CD4-positive, alpha-beta T cell treated with Interferon alpha-2 for 1 hour (primary cell): ENCODE measurements around the gene TOP2B.

Experiments
- DNase-seq, 2 donors: peaks; one replicate each; pipeline ENCODE4 v3.0.0-alpha.2; 2020 to 2022

Gene TOP2B

GRCh38 chr3:25665315-25666280, 891 bp upstream of the TOP2B start:
- peak; percentile 16 to 36 for DNase-seq

- DNase-seq, result peak; percentile 30 to 65
Observed at GRCh38 chr3:25663869-25664811, 567 bp downstream of the TOP2B start.

GRCh38 chr3:25663347-25663868, 1.3 kb downstream of the TOP2B start:
- peak; percentile 16 to 52 for DNase-seq

GRCh38 chr3:25662736-25663320, 1.9 kb downstream of the TOP2B start:
- no peak for DNase-seq

- DNase-seq, result peak in 1 of 2 donors; percentile 11
Observed at GRCh38 chr3:25661694-25662437, 2.8 kb downstream of the TOP2B start.

- no peak for DNase-seq
Observed at GRCh38 chr3:25658836-25659235, 5.9 kb downstream of the TOP2B start.

- DNase-seq, result no peak
Observed at GRCh38 chr3:25657293-25657692, 7.4 kb downstream of the TOP2B start.

GRCh38 chr3:25655659-25656058, 9.0 kb downstream of the TOP2B start:
- DNase-seq, result peak in 1 of 2 donors; percentile 14

- DNase-seq, result no peak
Observed at GRCh38 chr3:25654576-25654975, 10.1 kb downstream of the TOP2B start.

GRCh38 chr3:25653322-25653721, 11.4 kb downstream of the TOP2B start:
- DNase-seq, result no peak

- no peak for DNase-seq
Observed at GRCh38 chr3:25652921-25653320, 11.8 kb downstream of the TOP2B start.

GRCh38 chr3:25648925-25649830, 15.5 kb downstream of the TOP2B start:
- DNase-seq, result no peak

- DNase-seq, result peak; percentile 75 to 88
Observed at GRCh38 chr3:25648107-25648535, 16.6 kb downstream of the TOP2B start.

- no peak for DNase-seq
Observed at GRCh38 chr3:25635038-25635437, 29.7 kb downstream of the TOP2B start.

GRCh38 chr3:25633919-25634318, 30.8 kb downstream of the TOP2B start:
- no peak for DNase-seq

GRCh38 chr3:25631989-25632388, 32.7 kb downstream of the TOP2B start:
- no peak for DNase-seq

- no peak for DNase-seq
Observed at GRCh38 chr3:25621087-25621486, 43.6 kb downstream of the TOP2B start.

- DNase-seq, result no peak
Observed at GRCh38 chr3:25620493-25620892, 44.2 kb downstream of the TOP2B start.

GRCh38 chr3:25619382-25619781, 45.3 kb downstream of the TOP2B start:
- no peak for DNase-seq

- no peak for DNase-seq
Observed at GRCh38 chr3:25618028-25618427, 46.7 kb downstream of the TOP2B start.

GRCh38 chr3:25611193-25611592, 53.5 kb downstream of the TOP2B start:
- DNase-seq, result no peak
